Measurements from ENCODE around the gene ZNF445.
"Not testable (repeated sequence)": the region's sequence is repeated elsewhere in the genome, so short reads cannot be mapped to it uniquely, and the experiment has no call there.

Gene ZNF445

GRCh38 chr3:44424758-44425157 is 52.7 kb downstream of the ZNF445 start:
- in situ Hi-C loops (cut with HindIII; ENCODE audit: low sequenced_read_pairs) = no loop called here
- DNase-seq (ENCODE audit: low read depth) = no peak
- no peak overlapping the region for H3K4me3 ChIP-seq (ENCODE audit: low read depth, low read length)
- TF ChIP-seq CTCF (IDR thresholded peaks at IDR 0.05; ENCODE audit: low read depth, low read length, missing control alignments) = no peak

- no peak for TF ChIP-seq CTCF (IDR thresholded peaks at IDR 0.05; ENCODE audit: low read depth, low read length, missing control alignments)
- no peak overlapping the region for H3K4me3 ChIP-seq (ENCODE audit: low read depth, low read length)
- in situ Hi-C loops (cut with HindIII; ENCODE audit: low sequenced_read_pairs) = no loop called here
- no peak for DNase-seq (ENCODE audit: low read depth)
Measured at GRCh38 chr3:44421280-44421679, 56.2 kb downstream of the ZNF445 start.

GRCh38 chr3:44420676-44421075 is 56.8 kb downstream of the ZNF445 start:
- in situ Hi-C loops (cut with HindIII; ENCODE audit: low sequenced_read_pairs) = no loop called here
- no peak for TF ChIP-seq CTCF (IDR thresholded peaks at IDR 0.05; ENCODE audit: low read depth, low read length, missing control alignments)
- no peak overlapping the region for H3K4me3 ChIP-seq (ENCODE audit: low read depth, low read length)
- no peak for DNase-seq (ENCODE audit: low read depth)

DNA sequence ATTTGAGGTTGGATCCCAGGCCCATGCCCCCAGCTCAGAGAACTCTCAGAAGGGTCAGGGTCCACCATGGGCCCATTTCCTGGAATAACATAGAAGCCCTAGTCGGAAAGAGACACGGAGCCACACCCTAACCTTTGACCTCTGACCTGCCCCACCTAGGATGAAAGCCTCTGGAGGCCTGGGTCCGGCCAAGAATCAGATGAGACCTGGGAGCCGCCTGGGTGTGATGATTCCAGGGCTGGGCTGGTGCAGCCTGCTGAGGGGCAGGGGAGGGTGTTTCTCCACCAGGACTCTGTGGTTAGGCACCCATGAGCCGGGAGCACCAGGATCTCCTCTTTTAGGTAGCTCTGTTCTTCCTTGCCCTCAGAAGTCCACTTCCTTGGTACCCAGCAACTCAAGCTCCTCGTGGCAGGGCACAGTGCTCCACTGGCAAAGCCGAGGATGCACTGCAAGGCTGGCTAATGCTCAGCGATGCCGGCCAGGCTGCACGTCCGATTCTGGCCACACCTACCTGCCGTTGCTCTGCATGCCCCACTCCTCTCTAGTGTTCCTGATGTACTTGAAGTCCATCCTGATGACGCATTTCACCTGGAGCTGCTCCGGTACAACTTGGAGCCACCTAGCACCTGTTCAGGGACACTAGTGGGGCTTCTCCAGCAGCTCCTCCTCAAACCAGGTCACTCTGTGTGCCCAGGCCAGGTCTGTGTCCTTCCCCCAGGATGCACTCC is 57.4 kb downstream of the ZNF445 start:
- H3K4me3 ChIP-seq (ENCODE audit: low read depth, low read length) = no peak overlapping the region
- in situ Hi-C loops (cut with HindIII; ENCODE audit: low sequenced_read_pairs) = no loop called here
- DNase-seq (ENCODE audit: low read depth) = no peak
- TF ChIP-seq CTCF (IDR thresholded peaks at IDR 0.05; ENCODE audit: low read depth, low read length, missing control alignments) = no peak

GRCh38 chr3:44419116-44419922 is 58.2 kb downstream of the ZNF445 start:
- no peak for DNase-seq (ENCODE audit: low read depth)
- in situ Hi-C loops (cut with HindIII; ENCODE audit: low sequenced_read_pairs) = no loop called here

GRCh38 chr3:44418549-44418948 is 58.9 kb downstream of the ZNF445 start:
- no peak overlapping the region for H3K4me3 ChIP-seq (ENCODE audit: low read depth, low read length)
- in situ Hi-C loops (cut with HindIII; ENCODE audit: low sequenced_read_pairs) = no loop called here
- peak; percentile 16 for TF ChIP-seq CTCF (IDR thresholded peaks at IDR 0.05; ENCODE audit: low read depth, low read length, missing control alignments)
- no peak for DNase-seq (ENCODE audit: low read depth)

More at GRCh38 chr3:44419116-44419922, 58.2 kb downstream of the ZNF445 start:
- no peak for TF ChIP-seq CTCF (IDR thresholded peaks at IDR 0.05; ENCODE audit: low read depth, low read length, missing control alignments)
- no peak overlapping the region for H3K4me3 ChIP-seq (ENCODE audit: low read depth, low read length)

DNA sequence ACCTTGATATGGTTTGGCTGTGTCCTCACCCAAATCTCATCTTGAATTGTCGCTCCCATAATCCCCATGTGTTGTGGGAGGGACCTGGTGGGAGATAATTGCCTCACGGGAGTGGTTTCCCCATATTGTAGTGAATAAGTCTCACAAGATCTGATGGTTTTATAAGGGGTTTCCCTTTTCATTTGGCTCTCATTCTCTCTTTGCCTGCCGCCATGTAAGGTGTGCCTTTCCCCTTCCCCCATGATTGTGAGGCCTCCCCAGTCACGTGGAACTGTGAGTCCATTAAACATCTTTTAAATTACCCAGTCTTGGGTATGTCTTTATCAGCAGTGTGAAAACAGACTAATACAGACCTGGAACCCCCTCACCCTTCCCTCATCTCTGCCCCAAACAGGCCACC is 59.4 kb downstream of the ZNF445 start:
- H3K4me3 ChIP-seq (ENCODE audit: low read depth, low read length); DNase-seq (ENCODE audit: low read depth); in situ Hi-C loops (cut with HindIII; ENCODE audit: low sequenced_read_pairs): not testable (repeated sequence)

Data from astrocyte of the cerebellum (primary cell).